Osteoblast (primary cell): ENCODE data around the gene RALBP1. TPM values are rescaled to one million over a fixed set of nuclear protein-coding genes. Genes with fewer than 3 reads are reported as not detected.

Experiments
- DNase-seq: peaks from one replicate; pipeline ENCODE4 v3.0.0; 2011; ENCODE audit warnings: low spot score, mixed read lengths; ENCODE audit not compliant: insufficient read length; ENCODE audit errors: missing footprints
- H2AFZ ChIP-seq: 2 replicates; pipeline ENCODE4 v1.6.0; 2011; ENCODE audit warnings: mild to moderate bottlenecking, low read length
- H3K27ac ChIP-seq: 2 replicates; pipeline ENCODE4 v1.5.1; 2011; ENCODE audit warnings: mild to moderate bottlenecking, low read depth, low read length, moderate library complexity
- H3K27me3 ChIP-seq: 2 replicates; pipeline ENCODE4 v1.6.0; 2012; ENCODE audit warnings: mild to moderate bottlenecking, control low read depth, inconsistent platforms, low read length, moderate library complexity; ENCODE audit not compliant: insufficient read depth
- H3K36me3 ChIP-seq: 2 replicates; pipeline ENCODE4 v1.5.1; 2011; ENCODE audit warnings: mild to moderate bottlenecking, low read length, control low read depth, moderate library complexity; ENCODE audit not compliant: insufficient read depth
- H3K4me1 ChIP-seq: 2 replicates; pipeline ENCODE4 v1.5.1; 2011; ENCODE audit warnings: mild to moderate bottlenecking, low read length, control low read depth, moderate library complexity; ENCODE audit not compliant: insufficient read depth
- H3K4me2 ChIP-seq: 2 replicates; pipeline ENCODE4 v1.6.0; 2011; ENCODE audit warnings: mild to moderate bottlenecking, low read length; ENCODE audit not compliant: insufficient read depth
- H3K4me3 ChIP-seq: fragments of 200-600 bp; sonication (generic); 3 replicates; pipeline ENCODE4 v1.5.1; 2012; ENCODE audit warnings: mild to moderate bottlenecking, low read length, inconsistent platforms; ENCODE audit not compliant: insufficient read depth
- H3K79me2 ChIP-seq: 2 replicates; pipeline ENCODE4 v1.6.0; 2012; ENCODE audit warnings: mild to moderate bottlenecking, low read length, control low read depth, inconsistent platforms; ENCODE audit not compliant: insufficient read depth
- H3K9me3 ChIP-seq: 2 replicates; pipeline ENCODE4 v1.5.1; 2011; ENCODE audit warnings: low read depth, low read length, control low read depth
- H4K20me1 ChIP-seq: 2 replicates; pipeline ENCODE4 v1.6.0; 2012; ENCODE audit warnings: mild to moderate bottlenecking, low read length, control low read depth; ENCODE audit not compliant: insufficient read depth
- total RNA-seq: library from RNA; depleted of rRNA; stranded (reverse); fragments of >200 nt; gene quantifications from 2 replicates; pipeline ENCODE4 v1.2.3, GENCODE V29; 2012
- TF ChIP-seq, protein P1 (sequence below): IDR thresholded peaks from 2 replicates; pipeline ENCODE4 v1.5.1; 2011; ENCODE audit warnings: mild to moderate bottlenecking, low read depth, low read length, moderate library complexity; ENCODE audit errors: extremely low read depth

Gene RALBP1
- total RNA-seq, 1 donor = 90.8 TPM

DNA sequence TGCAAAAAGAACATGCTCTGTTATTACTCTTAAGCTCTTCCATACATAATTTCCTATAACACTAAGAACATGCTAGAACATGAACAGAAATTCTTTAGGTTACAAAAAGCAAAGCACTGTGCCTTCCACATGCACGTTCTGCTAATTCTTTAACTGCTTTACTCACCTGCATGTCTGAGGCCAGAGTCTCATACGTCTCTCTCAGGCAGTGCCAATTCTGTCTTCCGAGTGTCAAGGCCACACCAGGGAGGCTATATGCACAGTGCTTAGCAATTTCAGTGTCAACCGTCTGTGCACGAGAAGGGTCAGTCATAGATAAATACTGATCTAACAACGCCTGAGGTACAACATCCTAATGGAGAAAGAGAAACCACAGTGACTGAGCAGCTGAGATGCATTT, 83.9 kb downstream of the RALBP1 start:
- DNase-seq = no peak
- H3K79me2 ChIP-seq = peaks cover 5% of the 10 kb centered on the region
- H4K20me1 ChIP-seq = no peaks in the 10 kb centered on the region
- peaks cover 77% of the 10 kb centered on the region for H3K36me3 ChIP-seq
- H3K27me3 ChIP-seq = no peaks in the 10 kb centered on the region
- TF ChIP-seq, protein P1, sequence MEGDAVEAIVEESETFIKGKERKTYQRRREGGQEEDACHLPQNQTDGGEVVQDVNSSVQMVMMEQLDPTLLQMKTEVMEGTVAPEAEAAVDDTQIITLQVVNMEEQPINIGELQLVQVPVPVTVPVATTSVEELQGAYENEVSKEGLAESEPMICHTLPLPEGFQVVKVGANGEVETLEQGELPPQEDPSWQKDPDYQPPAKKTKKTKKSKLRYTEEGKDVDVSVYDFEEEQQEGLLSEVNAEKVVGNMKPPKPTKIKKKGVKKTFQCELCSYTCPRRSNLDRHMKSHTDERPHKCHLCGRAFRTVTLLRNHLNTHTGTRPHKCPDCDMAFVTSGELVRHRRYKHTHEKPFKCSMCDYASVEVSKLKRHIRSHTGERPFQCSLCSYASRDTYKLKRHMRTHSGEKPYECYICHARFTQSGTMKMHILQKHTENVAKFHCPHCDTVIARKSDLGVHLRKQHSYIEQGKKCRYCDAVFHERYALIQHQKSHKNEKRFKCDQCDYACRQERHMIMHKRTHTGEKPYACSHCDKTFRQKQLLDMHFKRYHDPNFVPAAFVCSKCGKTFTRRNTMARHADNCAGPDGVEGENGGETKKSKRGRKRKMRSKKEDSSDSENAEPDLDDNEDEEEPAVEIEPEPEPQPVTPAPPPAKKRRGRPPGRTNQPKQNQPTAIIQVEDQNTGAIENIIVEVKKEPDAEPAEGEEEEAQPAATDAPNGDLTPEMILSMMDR = no peak
- H3K9me3 ChIP-seq = no peaks in the 10 kb centered on the region
- no peak overlapping the region for H3K4me2 ChIP-seq
- no peak overlapping the region for H2AFZ ChIP-seq
- H3K4me1 ChIP-seq = no peaks in the 10 kb centered on the region
- no peak overlapping the region for H3K4me3 ChIP-seq
- H3K27ac ChIP-seq = no peak overlapping the region

DNA sequence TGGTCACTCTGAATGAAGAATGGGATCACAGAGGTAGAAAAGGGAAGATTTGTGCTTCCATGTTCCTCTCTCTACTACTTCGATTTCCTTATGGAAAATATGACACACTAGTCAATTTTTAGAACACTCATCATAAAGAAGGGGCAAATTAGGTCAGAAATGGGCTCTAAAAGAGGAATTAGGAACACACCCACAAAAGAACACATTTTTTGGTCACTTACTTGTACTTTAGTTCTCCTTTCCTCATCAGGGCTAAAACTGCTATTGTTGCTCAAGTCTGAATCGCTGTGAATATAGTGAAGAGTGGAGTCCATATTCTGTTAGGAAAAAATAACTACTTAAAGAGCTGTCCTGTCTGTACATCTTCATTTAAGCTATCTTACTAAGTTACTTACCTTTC, 86.4 kb downstream of the RALBP1 start:
- DNase-seq = no peak
- Histone ChIP-seq H3K4me1 (no peaks in the 10 kb centered on the region), H3K27me3 (no peaks in the 10 kb centered on the region), H2AFZ (no peak overlapping the region), H3K27ac (no peak overlapping the region), H3K4me3 (no peak overlapping the region), H3K79me2 (peaks cover 18% of the 10 kb centered on the region), H4K20me1 (peaks cover 6% of the 10 kb centered on the region), H3K4me2 (no peak overlapping the region), H3K9me3 (no peaks in the 10 kb centered on the region), H3K36me3 (peaks cover 57% of the 10 kb centered on the region)
- TF ChIP-seq, protein P1 = no peak

DNA sequence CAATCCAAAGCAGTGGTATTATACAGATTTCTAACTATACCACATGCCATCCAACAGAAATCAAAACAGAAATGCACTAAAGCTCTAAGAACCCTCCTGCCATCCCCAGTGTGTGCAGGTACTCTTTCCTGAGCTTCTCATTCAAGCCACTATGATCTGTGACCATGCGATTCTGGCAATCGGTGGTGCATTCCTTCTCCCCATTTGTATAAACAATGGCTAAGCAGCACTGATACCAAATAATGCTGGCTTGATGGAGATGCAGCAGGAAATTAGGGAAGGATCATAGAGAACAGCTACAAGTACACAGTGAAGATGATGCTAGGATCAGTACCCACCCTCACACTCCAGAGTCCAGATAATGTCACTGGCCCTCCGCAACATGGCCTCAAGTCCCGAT, 87.3 kb downstream of the RALBP1 start:
- peaks cover 26% of the 10 kb centered on the region for H3K79me2 ChIP-seq
- H3K9me3 ChIP-seq = no peaks in the 10 kb centered on the region
- no peak overlapping the region for H3K4me2 ChIP-seq
- peaks cover 58% of the 10 kb centered on the region for H3K36me3 ChIP-seq
- no peak overlapping the region for H3K27ac ChIP-seq
- TF ChIP-seq, protein P1 = no peak
- H3K4me1 ChIP-seq = no peaks in the 10 kb centered on the region
- no peak overlapping the region for H2AFZ ChIP-seq
- no peak overlapping the region for H3K4me3 ChIP-seq
- no peaks in the 10 kb centered on the region for H3K27me3 ChIP-seq
- peaks cover 6% of the 10 kb centered on the region for H4K20me1 ChIP-seq
- DNase-seq = no peak

DNA sequence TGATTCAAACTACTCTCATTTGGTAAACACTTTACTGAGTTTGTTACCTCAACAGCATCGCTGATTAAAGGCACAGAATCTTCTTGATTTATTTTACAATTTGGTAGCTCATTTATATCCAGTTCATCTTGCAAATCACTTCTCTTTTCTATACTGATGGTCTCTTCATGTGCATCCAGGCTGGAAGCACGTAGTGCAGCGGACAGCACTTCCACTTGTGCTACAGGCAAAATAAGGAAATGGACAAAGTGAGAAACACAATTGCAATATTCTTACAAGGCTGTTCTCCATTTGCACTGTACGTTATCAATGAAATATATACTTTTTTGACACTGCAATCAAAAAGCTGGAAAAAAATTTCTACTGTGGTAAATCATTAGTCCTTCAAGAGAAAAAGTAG, 88.0 kb downstream of the RALBP1 start:
- Histone ChIP-seq H3K4me2 (no peak overlapping the region), H3K36me3 (peaks cover 55% of the 10 kb centered on the region)

More for the DNA sequence above, 88.0 kb downstream of the RALBP1 start:
- Histone ChIP-seq H3K4me3 (no peak overlapping the region), H4K20me1 (peaks cover 6% of the 10 kb centered on the region), H3K27ac (no peak overlapping the region), H3K9me3 (no peaks in the 10 kb centered on the region), H3K27me3 (no peaks in the 10 kb centered on the region), H3K79me2 (peaks cover 30% of the 10 kb centered on the region), H3K4me1 (no peaks in the 10 kb centered on the region), H2AFZ (no peak overlapping the region)
- DNase-seq = no peak
- TF ChIP-seq, protein P1 = no peak
